ENCODE results near the gene DCUN1D3. TPM values are rescaled to one million over a fixed set of nuclear protein-coding genes. Genes with fewer than 3 reads are reported as not detected.

Gene DCUN1D3
- total RNA-seq, 1 experiment from 2014 or later = 16.8 TPM

Other genes starting within 250 kb of the DCUN1D3 start
- gene ACSM1, start 202.7 kb downstream of the DCUN1D3 start, total RNA-seq (2014; rRNA removed; shearing (Covaris generic); ENCODE audit: low replicate concordance) = not detected in 2 replicates
- 37.5 and 37.9 TPM in 2 replicates for gene THUMPD1, start 158.5 kb downstream of the DCUN1D3 start, total RNA-seq (2014; rRNA removed; shearing (Covaris generic); ENCODE audit: low replicate concordance)
- 0.23 TPM in 1 of 2 replicates, not detected in the other for gene ACSM3, start 136.3 kb downstream of the DCUN1D3 start, total RNA-seq (2014; rRNA removed; shearing (Covaris generic); ENCODE audit: low replicate concordance)
- gene ERI2, start 93.9 kb downstream of the DCUN1D3 start, total RNA-seq (2014; rRNA removed; shearing (Covaris generic); ENCODE audit: low replicate concordance) = 14.1 and 24.4 TPM in 2 replicates
- gene REXO5, start 93.8 kb downstream of the DCUN1D3 start, total RNA-seq (2014; rRNA removed; shearing (Covaris generic); ENCODE audit: low replicate concordance) = 16.2 and 28.8 TPM in 2 replicates
- 65.9 and 78.8 TPM in 2 replicates for gene LYRM1, start 413 bp upstream of the DCUN1D3 start, total RNA-seq (2014; rRNA removed; shearing (Covaris generic); ENCODE audit: low replicate concordance)